Activated naive CD4-positive, alpha-beta T cell treated with anti-CD3 and anti-CD28 coated beads, Interleukin-2, amount 10 ng/mL, durations not matched to agents 7 days and 5 days (primary cell): ENCODE data around the gene ATG101.

ENCODE experiments used
- CTCF ChIA-PET: fragments of 350-600 bp; sonication (Branson Sonifier 250); formaldehyde crosslinking; loops from one replicate; lab custom pipeline; 2021; ENCODE audit warnings: antibody characterized with exemption; lab: Charles Lee
- DNase-seq: peaks from one replicate; pipeline ENCODE4 v3.0.0-alpha.2; 2020
- H3K27ac Mint-ChIP-seq: one replicate; pipeline ENCODE4 v1.8.0; 2021; ENCODE audit warnings: mild to moderate bottlenecking, moderate library complexity, mixed read lengths
- H3K27me3 Mint-ChIP-seq: one replicate; pipeline ENCODE4 v1.8.0; 2021; ENCODE audit warnings: mild to moderate bottlenecking, mixed read lengths
- H3K36me3 Mint-ChIP-seq: one replicate; pipeline ENCODE4 v1.8.0; 2021; ENCODE audit warnings: mixed read lengths
- H3K4me1 Mint-ChIP-seq: one replicate; pipeline ENCODE4 v1.8.0; 2021; ENCODE audit warnings: mixed read lengths
- H3K4me3 Mint-ChIP-seq: one replicate; pipeline ENCODE4 v1.8.0; 2021; ENCODE audit warnings: mild to moderate bottlenecking, moderate library complexity, mixed read lengths
- H3K9me3 Mint-ChIP-seq: one replicate; pipeline ENCODE4 v1.8.0; 2021; ENCODE audit warnings: mixed read lengths

ATG101 gene

DNA sequence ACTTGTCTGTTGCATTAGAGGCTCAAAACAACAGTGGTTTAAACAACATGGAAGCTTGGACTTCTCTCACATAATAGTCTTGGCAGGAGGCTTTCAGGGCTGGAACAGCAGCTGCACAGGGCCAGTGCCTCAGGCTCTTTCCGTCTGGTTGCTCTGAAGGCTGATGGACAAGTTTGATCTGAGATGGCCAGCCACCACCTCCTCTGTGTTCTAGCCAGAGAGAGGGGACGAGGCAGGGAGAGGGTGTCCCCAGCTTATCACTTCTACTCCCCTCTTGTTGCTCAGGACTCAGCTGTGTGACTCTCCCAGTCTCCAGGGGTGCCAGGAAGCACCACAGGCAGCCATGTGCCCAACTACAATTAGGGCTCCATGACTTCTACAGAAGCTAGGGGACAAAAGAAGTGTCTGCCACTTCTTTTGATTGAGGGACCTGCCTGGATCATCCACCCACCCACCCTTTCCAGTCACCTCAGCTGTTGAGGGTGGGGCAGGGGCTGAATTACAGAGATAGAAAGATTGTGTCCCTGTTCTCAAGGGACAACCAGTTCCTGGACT lies 56.3 kb downstream of the ATG101 start:
- CTCF ChIA-PET: interaction anchor here (0.9 to 5.7 kb wide), 4 partner anchors 9 to 246 kb away, joined by 3 to 94 read pairs (median 4); no protein-coding TSS in a partner anchor

More for the DNA sequence above, 56.3 kb downstream of the ATG101 start:
- Mint-ChIP-seq H3K27ac (no peak overlapping the region), H3K36me3 (no peaks in the 10 kb centered on the region), H3K9me3 (no peaks in the 10 kb centered on the region), H3K4me3 (no peak overlapping the region), H3K27me3 (peaks cover 64% of the 10 kb centered on the region), H3K4me1 (peaks cover 2% of the 10 kb centered on the region)
- DNase-seq: no peak
